Kidney epithelial cell (primary cell): ENCODE measurements around the gene BHMT2. TPM values are rescaled to one million over a fixed set of nuclear protein-coding genes. Genes with fewer than 3 reads are reported as not detected.
A peak's percentile ranks its signal among the peaks of the same experiment; 100 is the strongest.

Experiments used
- DNase-seq: peaks from one replicate; pipeline ENCODE4 v3.0.0-alpha.2; 2010; ENCODE audit warnings: low read depth
- H3K27me3 ChIP-seq: 2 replicates; pipeline ENCODE4 v1.6.0; 2011; ENCODE audit warnings: low read length; ENCODE audit not compliant: control insufficient read depth, insufficient read depth
- H3K36me3 ChIP-seq: 2 replicates; pipeline ENCODE4 v1.5.1; 2011; ENCODE audit warnings: low read length; ENCODE audit not compliant: control insufficient read depth, insufficient read depth
- H3K4me3 ChIP-seq: 2 replicates; pipeline ENCODE4 v1.5.1; 2011; ENCODE audit warnings: low read depth, mild to moderate bottlenecking, control low read depth, low read length
- CTCF ChIP-seq: IDR thresholded peaks from 2 replicates; pipeline ENCODE4 v1.5.1; 2011; ENCODE audit warnings: mild to moderate bottlenecking, moderate library complexity, low read length, control low read depth, inconsistent platforms; ENCODE audit not compliant: insufficient read depth, poor library complexity, severe bottlenecking
- total RNA-seq: library from RNA; depleted of rRNA; stranded (reverse); fragments of >200 nt; gene quantifications from 2 replicates; pipeline ENCODE4 v1.2.3, GENCODE V29; 2015

BHMT2 gene
- 3.7 and 4.2 TPM in 2 replicates for total RNA-seq

- Histone ChIP-seq H3K27me3 (no peaks in the 10 kb centered on the region), H3K4me3 (peak within 1 kb of the TSS; percentile 22), H3K36me3 (no peaks in the 10 kb centered on the region)
- DNase-seq = no peak
- no peak for TF ChIP-seq CTCF
Measured at GRCh38 chr5:79069488-79070349, at the start of gene BHMT2, which contains the start of gene DMGDH. Gene BHMT2 (plus strand): TSS chr5:79069767. CDS start chr5:79069783, 16 bp downstream. Gene DMGDH (minus strand): TSS chr5:79069674. CDS start chr5:79069620, 54 bp downstream.

- Histone ChIP-seq H3K4me3 (no peak overlapping the region), H3K27me3 (no peaks in the 10 kb centered on the region), H3K36me3 (no peaks in the 10 kb centered on the region)
- peak; percentile 87 for TF ChIP-seq CTCF
- no peak for DNase-seq
Measured at GRCh38 chr5:79020861-79021561, 48.6 kb upstream of the BHMT2 start.

GRCh38 chr5:79021753-79022152, 47.8 kb upstream of the BHMT2 start:
- no peak for TF ChIP-seq CTCF
- DNase-seq = no peak
- no peaks in the 10 kb centered on the region for H3K36me3 ChIP-seq
- H3K4me3 ChIP-seq = no peak overlapping the region
- no peaks in the 10 kb centered on the region for H3K27me3 ChIP-seq

GRCh38 chr5:79022771-79023170, 46.8 kb upstream of the BHMT2 start:
- TF ChIP-seq CTCF = no peak

GRCh38 chr5:79023348-79023747, 46.2 kb upstream of the BHMT2 start:
- no peak for DNase-seq
- Histone ChIP-seq H3K36me3 (no peaks in the 10 kb centered on the region), H3K27me3 (no peaks in the 10 kb centered on the region), H3K4me3 (no peak overlapping the region)
- no peak for TF ChIP-seq CTCF

More at GRCh38 chr5:79022771-79023170, 46.8 kb upstream of the BHMT2 start:
- H3K27me3 ChIP-seq = no peaks in the 10 kb centered on the region
- no peak overlapping the region for H3K4me3 ChIP-seq
- no peaks in the 10 kb centered on the region for H3K36me3 ChIP-seq
- no peak for DNase-seq
